Psoas muscle (tissue), 8 donors: Measurements from ENCODE around the gene TXNDC11. TPM values are rescaled to one million over a fixed set of nuclear protein-coding genes. Genes with fewer than 3 reads are reported as not detected.

Experiments used
- ATAC-seq, 4 donors: fragments of 200-7000 bp; cut with Tn5 transposase; one replicate each; pipeline ENCODE4 v1.9.1; 2020; ENCODE audit warnings: moderate library complexity in 3 of 4, mild to moderate bottlenecking in 2 of 4
- DNase-seq, 2 donors: peaks; one replicate each; pipeline ENCODE4 v3.0.0-alpha.2; 2020
- H3K27ac ChIP-seq: fragments of 200-600 bp; one replicate; pipeline ENCODE4 v1.8.0; 2022
- H3K27me3 ChIP-seq, 3 donors: fragments of 200-600 bp in 1 of 3; one replicate each; pipeline versions ENCODE4 v1.6.1 to v1.8.0; 2013 to 2022; ENCODE audit warnings: low read length in 2 of 3, mild to moderate bottlenecking in 2 of 3, moderate library complexity in 1 of 3; ENCODE audit not compliant: insufficient read depth in 3 of 3
- H3K36me3 ChIP-seq, 2 donors: fragments of 200-600 bp in 1 of 2; one replicate each; pipeline versions ENCODE4 v1.6.1 to v1.8.0; 2013 to 2022; ENCODE audit warnings: low read depth in 1 of 2, mild to moderate bottlenecking in 1 of 2, moderate library complexity in 1 of 2; ENCODE audit not compliant: insufficient read depth in 1 of 2
- H3K4me1 ChIP-seq: fragments of 200-600 bp; one replicate; pipeline ENCODE4 v1.8.0; 2022
- H3K4me3 ChIP-seq: fragments of 200-600 bp; one replicate; pipeline ENCODE4 v1.8.0; 2022; ENCODE audit warnings: mild to moderate bottlenecking
- H3K9me3 ChIP-seq: fragments of 200-600 bp; one replicate; pipeline ENCODE4 v1.8.0; 2022
- WGBS, 3 donors: extraction: QIAGEN DNeasy Blood & Tissue Kit; methylation state at CpG; one replicate each; pipeline versions ENCODE4 v1.1.6 to v1.1.7; 2013; 5-methylcytosine and 5-hydroxymethylcytosine counted together
- intact Hi-C, 2 donors: fragments of 100-400 bp; cut with DNase I; formaldehyde crosslinking; loops; one replicate each; pipeline versions ENCODE4 v1.11.0 to v1.14.2; 2022
- polyA plus RNA-seq, 3 donors: library from polyadenylated mRNA; stranded (reverse); fragments of 200-250 nt; gene quantifications; one replicate each; pipeline ENCODE4 v1.2.3, GENCODE V29; 2013
- total RNA-seq, 4 donors: library from RNA; stranded (reverse); fragmentation: NEBNext Ultra II Directional in 2 of 4; extraction: Animal tissue kit (Norgen Biotek cat#: 25700) in 2 of 4; gene quantifications; one replicate each; pipeline versions ENCODE4 v1.2.1 to v1.2.4, GENCODE V29; 2021 to 2023
- TF ChIP-seq, protein P1 (sequence below): fragments of 200-600 bp; IDR thresholded peaks from one replicate; pipeline ENCODE4 v1.8.0; 2022; ENCODE audit warnings: antibody characterized with exemption
- donor health status: healthy with polysubstance abuse.
- donor health status: DM: no; HTN: no; CAD: no; lungs with moderate emphysema.
- donor health status: Bipolar disorder and iron deficiency.
- donor health status: healthy.
- donor health status: DM: yes; HTN: yes; CAD: no.
- donor health status: DM: no; HTN: no; CAD: no.
- donor health status: DM: no; HTN: no; CAD: no.
- donor health status: DM: yes; HTN: yes; CAD: no.

The TXNDC11 gene
- total and polyA plus RNA-seq, 7 donors = 21.3 to 49.1 (median 37.2) TPM

DNA sequence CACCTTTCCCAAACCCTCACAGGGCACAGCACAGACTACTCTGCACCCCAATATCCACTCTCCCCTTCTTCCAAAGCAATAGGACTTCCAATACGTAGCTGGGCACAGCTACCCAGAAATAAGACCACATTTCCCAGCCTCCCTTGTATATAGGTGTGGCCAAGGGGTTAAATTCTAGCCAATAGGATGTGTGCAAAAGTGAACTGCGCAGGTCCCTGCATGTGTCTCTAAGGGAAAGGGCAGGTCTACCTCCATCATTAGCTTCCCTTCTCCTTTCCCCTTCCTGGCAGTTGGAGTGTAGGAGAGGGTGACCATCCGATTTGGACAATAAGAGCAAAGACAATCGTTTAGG, 99.9 kb downstream of the TXNDC11 start:
- no peak for DNase-seq
- intact Hi-C loops = loop anchor here (5.0 to 10.0 kb wide), 5 partner anchors 55 to 245 kb away; partner anchors contain the start of gene LITAF (in 1 of the 2)
- 57 to 67% (median 64%) methylated on average over 4 of the region's 4 CpGs for WGBS, 3 donors
- TF ChIP-seq, protein P1, sequence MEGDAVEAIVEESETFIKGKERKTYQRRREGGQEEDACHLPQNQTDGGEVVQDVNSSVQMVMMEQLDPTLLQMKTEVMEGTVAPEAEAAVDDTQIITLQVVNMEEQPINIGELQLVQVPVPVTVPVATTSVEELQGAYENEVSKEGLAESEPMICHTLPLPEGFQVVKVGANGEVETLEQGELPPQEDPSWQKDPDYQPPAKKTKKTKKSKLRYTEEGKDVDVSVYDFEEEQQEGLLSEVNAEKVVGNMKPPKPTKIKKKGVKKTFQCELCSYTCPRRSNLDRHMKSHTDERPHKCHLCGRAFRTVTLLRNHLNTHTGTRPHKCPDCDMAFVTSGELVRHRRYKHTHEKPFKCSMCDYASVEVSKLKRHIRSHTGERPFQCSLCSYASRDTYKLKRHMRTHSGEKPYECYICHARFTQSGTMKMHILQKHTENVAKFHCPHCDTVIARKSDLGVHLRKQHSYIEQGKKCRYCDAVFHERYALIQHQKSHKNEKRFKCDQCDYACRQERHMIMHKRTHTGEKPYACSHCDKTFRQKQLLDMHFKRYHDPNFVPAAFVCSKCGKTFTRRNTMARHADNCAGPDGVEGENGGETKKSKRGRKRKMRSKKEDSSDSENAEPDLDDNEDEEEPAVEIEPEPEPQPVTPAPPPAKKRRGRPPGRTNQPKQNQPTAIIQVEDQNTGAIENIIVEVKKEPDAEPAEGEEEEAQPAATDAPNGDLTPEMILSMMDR = no peak
- H3K27ac ChIP-seq = no peak overlapping the region
- H3K27me3 ChIP-seq = no peaks in the 10 kb centered on the region
- no peaks in the 10 kb centered on the region for H3K9me3 ChIP-seq
- H3K36me3 ChIP-seq = no peaks in the 10 kb centered on the region
- no peak overlapping the region for H3K4me3 ChIP-seq
- peaks cover 23% of the 10 kb centered on the region for H3K4me1 ChIP-seq
- no peak for ATAC-seq

DNA sequence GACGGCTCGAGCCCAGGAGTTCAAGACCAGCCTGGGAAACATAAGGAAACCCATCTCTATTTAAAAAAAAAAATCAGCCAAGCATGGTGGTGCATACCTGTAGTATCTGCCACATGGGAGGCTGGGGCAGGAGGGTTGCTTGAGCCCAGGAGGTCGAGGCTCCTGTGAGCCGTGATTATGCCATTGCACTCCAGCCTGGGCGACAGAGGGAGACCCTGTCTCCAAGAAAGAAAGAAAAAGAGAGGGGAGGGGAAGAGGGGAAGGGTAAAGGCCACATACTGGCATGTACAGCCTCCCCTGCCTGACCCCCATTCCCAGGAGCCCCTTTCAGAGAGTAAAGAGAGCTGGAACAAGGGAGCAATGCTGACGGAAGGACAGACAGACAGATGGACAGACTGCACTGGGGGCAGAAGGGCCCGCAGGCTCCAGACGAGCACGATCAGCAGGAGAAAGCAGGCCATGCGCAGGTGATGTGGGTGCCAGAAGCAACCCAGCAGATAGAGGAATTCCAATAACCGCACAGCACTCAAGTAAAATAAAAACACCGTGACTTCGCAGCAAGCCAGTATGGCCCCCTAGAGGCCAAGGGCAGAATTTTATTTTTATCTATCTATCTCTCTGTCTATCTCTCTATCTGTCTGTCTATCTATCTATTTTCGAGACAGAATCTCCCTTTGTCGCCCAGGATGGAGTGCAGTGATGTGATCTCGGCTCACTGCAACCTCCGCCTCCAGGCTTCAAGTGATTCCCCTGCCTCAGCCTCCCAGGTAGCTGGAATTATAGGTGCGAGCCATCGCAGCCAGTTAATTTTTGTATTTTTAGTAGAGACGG, 101.5 kb downstream of the TXNDC11 start:
- Histone ChIP-seq H3K27me3 (no peaks in the 10 kb centered on the region), H3K27ac (peak overlapping the region; percentile 93), H3K4me1 (peaks cover 23% of the 10 kb centered on the region), H3K9me3 (no peaks in the 10 kb centered on the region), H3K4me3 (peak overlapping the region; percentile 11), H3K36me3 (no peaks in the 10 kb centered on the region)
- TF ChIP-seq, protein P1 = peak; percentile 87
- intact Hi-C loops = loop anchor here (1.0 to 10.0 kb wide), 6 partner anchors 54 to 244 kb away; partner anchors contain the start of gene LITAF (in 1 of the 2)
- WGBS, 3 donors = 36 to 50% (median 42%) methylated on average over 20 of the region's 20 CpGs
- DNase-seq (no peak), ATAC-seq (peak; percentile 42 to 78 (median 66))

DNA sequence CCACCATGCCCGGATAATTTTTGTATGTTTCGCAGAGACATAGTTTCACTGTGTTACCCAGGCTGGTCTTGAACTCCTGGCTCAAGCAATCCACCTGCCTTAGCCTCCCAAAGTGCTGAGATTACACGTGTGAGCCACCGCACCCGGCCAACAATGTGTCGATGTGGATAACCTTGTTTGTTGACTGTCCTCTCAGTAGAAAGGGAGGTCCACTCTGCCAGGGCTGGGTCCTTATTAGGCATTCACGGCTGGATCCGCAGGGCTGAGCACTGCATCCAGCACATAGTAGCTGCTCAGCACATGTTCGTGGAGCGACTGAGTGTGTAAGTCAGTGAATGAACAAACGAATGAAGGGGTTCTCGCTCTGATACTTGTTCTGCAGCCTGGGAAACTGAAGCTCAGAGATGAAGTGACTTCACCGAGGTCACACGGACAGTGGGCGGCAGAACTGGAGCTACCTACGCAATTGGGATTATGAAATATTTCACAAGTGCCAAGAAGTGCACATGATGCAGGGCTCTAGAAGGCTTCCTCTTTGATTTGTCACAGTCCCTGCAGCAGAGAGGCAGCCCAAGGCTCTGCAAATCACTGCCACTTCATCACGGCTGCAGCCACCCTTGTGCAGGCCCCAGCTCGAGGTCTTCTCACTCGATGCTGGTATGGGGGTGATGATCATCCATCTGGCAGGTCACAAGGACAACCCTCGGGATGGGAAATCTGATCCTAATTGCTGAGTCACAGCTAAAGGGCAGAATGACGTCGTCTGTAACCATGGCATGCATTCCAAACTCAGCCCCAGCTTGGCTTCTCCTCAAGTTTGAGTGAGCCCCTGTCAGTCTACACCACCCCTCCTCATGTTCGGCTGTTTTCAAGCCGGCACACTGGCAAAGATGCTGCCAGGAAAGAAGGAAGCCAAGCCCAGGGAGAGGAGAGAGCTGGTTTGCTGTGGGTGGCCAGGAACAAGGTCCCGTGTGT, 102.4 kb downstream of the TXNDC11 start:
- WGBS, 3 donors = 21 to 35% (median 21%) methylated on average over 25 of the region's 25 CpGs
- intact Hi-C loops = loop anchor here (1.0 to 10.0 kb wide), 7 partner anchors 53 to 248 kb away; partner anchors contain the start of gene LITAF (in 1 of the 2)
- Histone ChIP-seq H3K9me3 (no peaks in the 10 kb centered on the region), H3K4me1 (peaks cover 23% of the 10 kb centered on the region), H3K36me3 (no peaks in the 10 kb centered on the region), H3K27me3 (no peaks in the 10 kb centered on the region), H3K4me3 (peak overlapping the region; percentile 35), H3K27ac (peak overlapping the region; percentile 93)
- TF ChIP-seq, protein P1 = no peak
- DNase-seq (peak; percentile 86 to 89), ATAC-seq (peak; percentile 90 to 94 (median 92))

- intact Hi-C loops = loop anchor here in 1 of 2 donors (5.0 kb wide), 1 partner anchor 247 kb away; no protein-coding TSS in a partner anchor
- no peak overlapping the region for H3K27ac ChIP-seq
- H3K4me1 ChIP-seq = peaks cover 23% of the 10 kb centered on the region
- H3K9me3 ChIP-seq = no peaks in the 10 kb centered on the region
- no peak overlapping the region for H3K4me3 ChIP-seq
- TF ChIP-seq, protein P1 = no peak
- ATAC-seq (no peak), DNase-seq (no peak)
- WGBS, 3 donors = 48 to 57% (median 48%) methylated on average over 4 of the region's 4 CpGs
- H3K27me3 ChIP-seq = no peaks in the 10 kb centered on the region
- no peaks in the 10 kb centered on the region for H3K36me3 ChIP-seq
Measured at GRCh38 chr16:11639008-11639562, 103.6 kb downstream of the TXNDC11 start.
